SU-DHL-6 (cell line): ENCODE results near the gene GKAP1.

Source experiments
- H2AFZ ChIP-seq: fragments of 200-600 bp; sonication (generic); 2 replicates; pipeline ENCODE4 v1.6.1; 2014; ENCODE audit warnings: low read depth, mild to moderate bottlenecking, moderate library complexity, mixed read lengths, antibody characterized with exemption, low read length; ENCODE audit not compliant: severe bottlenecking
- H3F3A ChIP-seq: fragments of 200-600 bp; shearing (Covaris generic); 2 replicates; pipeline ENCODE4 v1.6.0; 2016; ENCODE audit warnings: antibody characterized with exemption, mild to moderate bottlenecking; ENCODE audit not compliant: insufficient read depth
- H3K27ac ChIP-seq: fragments of 200-600 bp; sonication (generic); 2 replicates; pipeline ENCODE4 v1.5.1; 2016; ENCODE audit warnings: low read depth, mild to moderate bottlenecking, low read length, moderate library complexity, mixed read lengths
- H3K27me3 ChIP-seq: fragments of 200-600 bp; sonication (generic), shearing (Covaris generic); 2 replicates; pipeline ENCODE4 v1.6.0; 2014; ENCODE audit warnings: mild to moderate bottlenecking, low read length
- H3K36me3 ChIP-seq: fragments of 200-600 bp; sonication (generic); 2 replicates; pipeline ENCODE4 v1.6.1; 2014; ENCODE audit warnings: mild to moderate bottlenecking, low read length, mixed read lengths
- H3K4me2 ChIP-seq: fragments of 300-600, 200-600 bp; shearing (Covaris generic), sonication (generic); 2 replicates; pipeline ENCODE4 v1.6.0; 2014; ENCODE audit warnings: low read length, low read depth, mild to moderate bottlenecking; ENCODE audit not compliant: poor library complexity, severe bottlenecking
- H3K4me3 ChIP-seq: fragments of 200-600 bp; sonication (generic); 2 replicates; pipeline ENCODE4 v1.5.1; 2014; ENCODE audit warnings: antibody characterized with exemption, low read length, mild to moderate bottlenecking, mixed read lengths; ENCODE audit not compliant: insufficient read depth, poor library complexity, severe bottlenecking
- H3K79me2 ChIP-seq: fragments of 200-600 bp; sonication (generic); 2 replicates; pipeline ENCODE4 v1.6.1; 2014; ENCODE audit warnings: mild to moderate bottlenecking, low read length, moderate library complexity; ENCODE audit not compliant: insufficient read depth
- H3K9ac ChIP-seq: fragments of 200-600 bp; sonication (generic); 2 replicates; pipeline ENCODE4 v1.7.0; 2014; ENCODE audit warnings: mild to moderate bottlenecking, low read length
- H3K9me2 ChIP-seq: fragments of 200-600 bp; sonication (generic); replicated peaks from 2 replicates; pipeline ENCODE4 v1.6.1; 2014; ENCODE audit warnings: low read length; ENCODE audit not compliant: insufficient read depth
- H3K9me3 ChIP-seq: fragments of 200-600 bp; sonication (generic); 2 replicates; pipeline ENCODE4 v1.6.1; 2014; ENCODE audit warnings: low read length, mixed read lengths; ENCODE audit not compliant: insufficient read depth
- H4K20me1 ChIP-seq: fragments of 200-600 bp; sonication (generic); 2 replicates; pipeline ENCODE4 v1.6.1; 2014; ENCODE audit warnings: low read depth, mild to moderate bottlenecking, antibody characterized with exemption, low read length, moderate library complexity, mixed read lengths
- EZH2phosphoT487 ChIP-seq: fragments of 200-600 bp; sonication (generic), shearing (Covaris generic); conservative IDR thresholded peaks from 2 replicates; pipeline ENCODE4 v1.6.1; 2018; ENCODE audit warnings: mild to moderate bottlenecking, antibody characterized with exemption, low read length, moderate library complexity, mixed read lengths
- TF ChIP-seq, protein P1 (sequence below): fragments of 200-600 bp; sonication (generic); IDR thresholded peaks from one replicate; pipeline ENCODE4 v1.5.1; 2017; ENCODE audit warnings: antibody characterized with exemption, mild to moderate bottlenecking, low read length, moderate library complexity; ENCODE audit not compliant: insufficient read depth, poor library complexity, severe bottlenecking

Gene GKAP1

GRCh38 chr9:83772860-83773259, 44.7 kb downstream of the GKAP1 start:
- TF ChIP-seq EZH2phosphoT487, result no peak
- TF ChIP-seq, protein P1, sequence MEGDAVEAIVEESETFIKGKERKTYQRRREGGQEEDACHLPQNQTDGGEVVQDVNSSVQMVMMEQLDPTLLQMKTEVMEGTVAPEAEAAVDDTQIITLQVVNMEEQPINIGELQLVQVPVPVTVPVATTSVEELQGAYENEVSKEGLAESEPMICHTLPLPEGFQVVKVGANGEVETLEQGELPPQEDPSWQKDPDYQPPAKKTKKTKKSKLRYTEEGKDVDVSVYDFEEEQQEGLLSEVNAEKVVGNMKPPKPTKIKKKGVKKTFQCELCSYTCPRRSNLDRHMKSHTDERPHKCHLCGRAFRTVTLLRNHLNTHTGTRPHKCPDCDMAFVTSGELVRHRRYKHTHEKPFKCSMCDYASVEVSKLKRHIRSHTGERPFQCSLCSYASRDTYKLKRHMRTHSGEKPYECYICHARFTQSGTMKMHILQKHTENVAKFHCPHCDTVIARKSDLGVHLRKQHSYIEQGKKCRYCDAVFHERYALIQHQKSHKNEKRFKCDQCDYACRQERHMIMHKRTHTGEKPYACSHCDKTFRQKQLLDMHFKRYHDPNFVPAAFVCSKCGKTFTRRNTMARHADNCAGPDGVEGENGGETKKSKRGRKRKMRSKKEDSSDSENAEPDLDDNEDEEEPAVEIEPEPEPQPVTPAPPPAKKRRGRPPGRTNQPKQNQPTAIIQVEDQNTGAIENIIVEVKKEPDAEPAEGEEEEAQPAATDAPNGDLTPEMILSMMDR, result no peak
- no peak overlapping the region for H3K27ac ChIP-seq

DNA sequence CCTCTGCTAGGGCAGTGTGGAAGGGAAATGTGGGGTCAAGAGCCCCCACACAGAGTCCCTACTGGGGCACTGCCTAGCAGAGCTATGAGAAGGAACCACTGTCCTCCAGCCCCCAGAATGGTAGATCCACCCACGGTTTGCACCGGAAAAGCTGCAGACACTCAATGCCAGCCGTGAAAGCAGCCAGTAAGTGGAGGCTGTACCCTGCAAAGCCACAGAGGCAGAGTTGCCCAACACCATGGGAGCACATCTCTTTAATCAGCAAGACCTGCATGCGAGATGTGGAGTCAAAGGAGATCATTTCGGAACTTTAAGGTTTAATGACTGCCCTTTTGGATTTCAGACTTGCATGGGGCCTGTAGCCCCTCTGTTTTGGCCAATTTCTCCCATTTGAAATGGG, 52.2 kb downstream of the GKAP1 start:
- Histone ChIP-seq H3K27me3 (no peaks in the 10 kb centered on the region), H3K9ac (no peak overlapping the region), H3K36me3 (no peaks in the 10 kb centered on the region), H3K9me2 (no peaks in the 10 kb centered on the region), H3K79me2 (no peaks in the 10 kb centered on the region), H3K27ac (no peak overlapping the region), H2AFZ (no peak overlapping the region), H3F3A (no peaks in the 10 kb centered on the region), H4K20me1 (no peaks in the 10 kb centered on the region), H3K4me2 (no peak overlapping the region), H3K4me3 (no peak overlapping the region), H3K9me3 (no peaks in the 10 kb centered on the region)
- TF ChIP-seq, protein P1, result no peak
- no peak for TF ChIP-seq EZH2phosphoT487

More at GRCh38 chr9:83772860-83773259, 44.7 kb downstream of the GKAP1 start:
- Histone ChIP-seq H3K27me3 (no peaks in the 10 kb centered on the region), H3K9ac (no peak overlapping the region), H3K4me2 (no peak overlapping the region), H3F3A (no peaks in the 10 kb centered on the region), H3K9me2 (no peaks in the 10 kb centered on the region), H2AFZ (no peak overlapping the region), H3K36me3 (no peaks in the 10 kb centered on the region), H4K20me1 (no peaks in the 10 kb centered on the region), H3K4me3 (no peak overlapping the region), H3K9me3 (no peaks in the 10 kb centered on the region), H3K79me2 (no peaks in the 10 kb centered on the region)

- Histone ChIP-seq H3K27me3 (no peaks in the 10 kb centered on the region), H3K79me2 (no peaks in the 10 kb centered on the region), H3K9ac (no peak overlapping the region), H3K27ac (no peak overlapping the region), H3K9me2 (no peaks in the 10 kb centered on the region), H3K4me2 (no peak overlapping the region), H3K36me3 (no peaks in the 10 kb centered on the region), H3F3A (no peaks in the 10 kb centered on the region), H3K4me3 (no peak overlapping the region), H3K9me3 (no peaks in the 10 kb centered on the region), H4K20me1 (no peaks in the 10 kb centered on the region), H2AFZ (no peak overlapping the region)
- no peak for TF ChIP-seq EZH2phosphoT487
- TF ChIP-seq, protein P1, result no peak
Observed at GRCh38 chr9:83754383-83754977, 63.1 kb downstream of the GKAP1 start.
